Endodermal cell (in vitro differentiated cells): ENCODE measurements around the gene NFKB1. TPM values are rescaled to one million over a fixed set of nuclear protein-coding genes. Genes with fewer than 3 reads are reported as not detected.

Experiments
- DNase-seq: peaks from one replicate; pipeline ENCODE4 v3.0.0-alpha.2; 2017
- H3K27ac ChIP-seq: 2 replicates; pipeline ENCODE4 v1.5.1; 2013; ENCODE audit warnings: mild to moderate bottlenecking, low read depth, low read length, moderate library complexity
- H3K27me3 ChIP-seq: 2 replicates; pipeline ENCODE4 v1.6.1; 2013; ENCODE audit warnings: mild to moderate bottlenecking, low read length, moderate library complexity; ENCODE audit not compliant: insufficient read depth, control insufficient read depth, poor library complexity, severe bottlenecking
- H3K36me3 ChIP-seq: 2 replicates; pipeline ENCODE4 v1.7.0; 2013; ENCODE audit warnings: mild to moderate bottlenecking, low read length, moderate library complexity; ENCODE audit not compliant: control insufficient read depth, insufficient read depth
- H3K4me1 ChIP-seq: one replicate; pipeline ENCODE4 v1.7.0; 2013; ENCODE audit warnings: low read length; ENCODE audit not compliant: control insufficient read depth, insufficient read depth
- H3K4me3 ChIP-seq: 2 replicates; pipeline ENCODE4 v1.5.1; 2013; ENCODE audit warnings: mild to moderate bottlenecking, low read length, moderate library complexity
- H3K9ac ChIP-seq: 2 replicates; pipeline ENCODE4 v1.6.1; 2013; ENCODE audit warnings: mild to moderate bottlenecking, low read length, moderate library complexity; ENCODE audit not compliant: poor library complexity, severe bottlenecking; ENCODE audit errors: extremely low read depth
- H3K9me3 ChIP-seq: 2 replicates; pipeline ENCODE4 v1.6.1; 2013; ENCODE audit warnings: mild to moderate bottlenecking, low read length, moderate library complexity; ENCODE audit not compliant: control insufficient read depth
- H3K27ac Mint-ChIP-seq: 2 replicates; pipeline ENCODE4 v1.8.0; 2020; ENCODE audit warnings: mixed read lengths
- H3K27me3 Mint-ChIP-seq: 2 replicates; pipeline ENCODE4 v1.8.0; 2021; ENCODE audit warnings: mild to moderate bottlenecking, mixed read lengths; ENCODE audit not compliant: insufficient read depth
- H3K36me3 Mint-ChIP-seq: 2 replicates; pipeline ENCODE4 v1.8.0; 2020; ENCODE audit warnings: low read depth, mixed read lengths
- H3K4me1 Mint-ChIP-seq: 2 replicates; pipeline ENCODE4 v1.8.0; 2020; ENCODE audit warnings: mixed read lengths
- H3K4me3 Mint-ChIP-seq: 2 replicates; pipeline ENCODE4 v1.8.0; 2020; ENCODE audit warnings: mild to moderate bottlenecking, moderate library complexity, mixed read lengths
- H3K9me3 Mint-ChIP-seq: 2 replicates; pipeline ENCODE4 v1.8.0; 2020; ENCODE audit warnings: mild to moderate bottlenecking, mixed read lengths
- CTCF ChIP-seq: fragments of 200-600 bp; sonication (generic); conservative IDR thresholded peaks from 2 replicates; pipeline ENCODE4 v1.5.0; 2021; ENCODE audit warnings: antibody characterized with exemption, mild to moderate bottlenecking
- WGBS, 2 experiments: methylation state at CpG; one replicate each; pipeline versions ENCODE4 v1.1.5 to v1.1.7; 2013; ENCODE audit warnings: missing lambda C conversion rate in 2 of 2, mixed read lengths in 1 of 2; ENCODE audit not compliant: insufficient coverage in 1 of 2, insufficient read length in 1 of 2; 5-methylcytosine and 5-hydroxymethylcytosine counted together
- total RNA-seq, 2 donors: library from RNA; stranded (reverse); fragmentation: NEBNext Ultra II Directional in 1 of 2; extraction: Animal tissue kit (Norgen Biotek cat#: 25700) in 1 of 2; gene quantifications; 2 replicates in 1 of 2; 3 replicates in 1 of 2; pipeline ENCODE4 v1.2.1, GENCODE V29; 2021

The NFKB1 gene
- total RNA-seq, 2 donors from 2014 or later = 4.4 to 5.6 TPM

GRCh38 chr4:102594000-102594399 lies 92.8 kb downstream of the NFKB1 start:
- peaks cover 2% of the 10 kb centered on the region for H3K36me3 Mint-ChIP-seq
- DNase-seq = no peak
- no peaks in the 10 kb centered on the region for H3K27me3 ChIP-seq
- no peak overlapping the region for H3K27ac ChIP-seq
- peaks cover 3% of the 10 kb centered on the region for H3K36me3 ChIP-seq
- no peak for TF ChIP-seq CTCF
- H3K27ac Mint-ChIP-seq = no peak overlapping the region
- no peak overlapping the region for H3K4me3 Mint-ChIP-seq
- WGBS, 2 experiments = 63 to 69% methylated on average over 1 to 2 of the region's 2 CpGs
- H3K4me1 Mint-ChIP-seq = no peaks in the 10 kb centered on the region
- no peak overlapping the region for H3K9ac ChIP-seq
- no peaks in the 10 kb centered on the region for H3K27me3 Mint-ChIP-seq
- H3K9me3 ChIP-seq = peaks cover 11% of the 10 kb centered on the region
- no peak overlapping the region for H3K4me3 ChIP-seq
- no peaks in the 10 kb centered on the region for H3K4me1 ChIP-seq
- H3K9me3 Mint-ChIP-seq = peaks cover 8% of the 10 kb centered on the region

- DNase-seq = no peak
- Mint-ChIP-seq H3K9me3 (no peaks in the 10 kb centered on the region), H3K4me1 (no peaks in the 10 kb centered on the region), H3K4me3 (no peak overlapping the region), H3K36me3 (peaks cover under 1% of the 10 kb centered on the region), H3K27me3 (no peaks in the 10 kb centered on the region), H3K27ac (no peak overlapping the region)
- Histone ChIP-seq H3K4me1 (no peaks in the 10 kb centered on the region), H3K36me3 (peaks cover 3% of the 10 kb centered on the region), H3K27ac (no peak overlapping the region), H3K27me3 (no peaks in the 10 kb centered on the region), H3K9me3 (peaks cover 5% of the 10 kb centered on the region), H3K9ac (no peak overlapping the region), H3K4me3 (no peak overlapping the region)
- WGBS, 2 experiments = 94 to 95% methylated on average over 2 to 4 of the region's 4 CpGs
- no peak for TF ChIP-seq CTCF
Observed at GRCh38 chr4:102596532-102596931, 95.4 kb downstream of the NFKB1 start.

GRCh38 chr4:102598086-102598761 lies 97.1 kb downstream of the NFKB1 start:
- no peaks in the 10 kb centered on the region for H3K4me1 ChIP-seq
- Mint-ChIP-seq H3K9me3 (no peaks in the 10 kb centered on the region), H3K4me3 (no peak overlapping the region), H3K27me3 (no peaks in the 10 kb centered on the region), H3K4me1 (no peaks in the 10 kb centered on the region), H3K36me3 (no peaks in the 10 kb centered on the region), H3K27ac (no peak overlapping the region)
- WGBS, 2 experiments = 97 to 100% methylated on average over 1 of the region's 1 CpG
- DNase-seq = no peak
- peaks cover 3% of the 10 kb centered on the region for H3K36me3 ChIP-seq
- H3K4me3 ChIP-seq = no peak overlapping the region
- no peaks in the 10 kb centered on the region for H3K27me3 ChIP-seq
- no peak for TF ChIP-seq CTCF
- H3K9ac ChIP-seq = no peak overlapping the region
- H3K9me3 ChIP-seq = no peaks in the 10 kb centered on the region
- H3K27ac ChIP-seq = no peak overlapping the region
